ENCODE results near the gene ITGAD. TPM values are rescaled to one million over a fixed set of nuclear protein-coding genes. Genes with fewer than 3 reads are reported as not detected.

The ITGAD gene
- total and polyA plus RNA-seq, 2 donors (not counting 1 experiment from before 2014, with no cell fraction given), result 0.19 TPM; not detected in 1

- Histone ChIP-seq H3K36me3 (replicated peaks in 1 of 2; ENCODE audit: control extremely low read depth in 1 of 2, control insufficient read depth in 1 of 2, extremely low read depth in 1 of 2, insufficient read depth in 2 of 2, low read length in 1 of 2) (no peaks in the 10 kb centered on the region), H2AFZ (ENCODE audit: insufficient read depth, low read depth, low read length, poor library complexity, severe bottlenecking) (no peak overlapping the region), H3K4me3 (ENCODE audit: control extremely low read depth in 1 of 5, extremely low read depth in 1 of 5, insufficient read depth in 1 of 5, low read depth in 2 of 5, low read length in 4 of 5) (no peak overlapping the region), H4K20me1 (ENCODE audit: control insufficient read depth, insufficient read depth, low read length, poor library complexity, severe bottlenecking) (no peaks in the 10 kb centered on the region), H3K9me3 (ENCODE audit: control extremely low read depth in 1 of 3, control insufficient read depth in 2 of 3, insufficient read depth in 1 of 3, low read length in 2 of 3) (no peaks in the 10 kb centered on the region), H3K79me2 (ENCODE audit: control insufficient read depth, insufficient read depth, low read length) (no peaks in the 10 kb centered on the region), H3K4me2 (replicated peaks; ENCODE audit: low read depth, low read length, poor library complexity, severe bottlenecking) (peak overlapping the region; percentile 3), H3K27ac (ENCODE audit: low read length in 2 of 2) (peak overlapping the region in 1 of 2 donors; percentile 54), H3K4me1 (ENCODE audit: control insufficient read depth in 2 of 2, insufficient read depth in 2 of 2, low read length in 2 of 2) (peaks cover 27 to 61% of the 10 kb centered on the region in 2 donors), H3K27me3 (replicated peaks in 1 of 4; ENCODE audit: control extremely low read depth in 1 of 4, control insufficient read depth in 3 of 4, insufficient read depth in 4 of 4, low read length in 3 of 4) (no peaks in the 10 kb centered on the region), H3K9ac (ENCODE audit: low read length) (no peak overlapping the region)
- CTCF ChIA-PET, result no interaction called here
- H3K27me3 Mint-ChIP-seq, result no peaks in the 10 kb centered on the region
- DNase-seq (no peak), ATAC-seq (ENCODE audit: low read depth) (no peak)
- peak overlapping the region; percentile 54 for H3K27ac Mint-ChIP-seq
- no peak overlapping the region for H3K4me3 Mint-ChIP-seq
- TF ChIP-seq, protein P1, sequence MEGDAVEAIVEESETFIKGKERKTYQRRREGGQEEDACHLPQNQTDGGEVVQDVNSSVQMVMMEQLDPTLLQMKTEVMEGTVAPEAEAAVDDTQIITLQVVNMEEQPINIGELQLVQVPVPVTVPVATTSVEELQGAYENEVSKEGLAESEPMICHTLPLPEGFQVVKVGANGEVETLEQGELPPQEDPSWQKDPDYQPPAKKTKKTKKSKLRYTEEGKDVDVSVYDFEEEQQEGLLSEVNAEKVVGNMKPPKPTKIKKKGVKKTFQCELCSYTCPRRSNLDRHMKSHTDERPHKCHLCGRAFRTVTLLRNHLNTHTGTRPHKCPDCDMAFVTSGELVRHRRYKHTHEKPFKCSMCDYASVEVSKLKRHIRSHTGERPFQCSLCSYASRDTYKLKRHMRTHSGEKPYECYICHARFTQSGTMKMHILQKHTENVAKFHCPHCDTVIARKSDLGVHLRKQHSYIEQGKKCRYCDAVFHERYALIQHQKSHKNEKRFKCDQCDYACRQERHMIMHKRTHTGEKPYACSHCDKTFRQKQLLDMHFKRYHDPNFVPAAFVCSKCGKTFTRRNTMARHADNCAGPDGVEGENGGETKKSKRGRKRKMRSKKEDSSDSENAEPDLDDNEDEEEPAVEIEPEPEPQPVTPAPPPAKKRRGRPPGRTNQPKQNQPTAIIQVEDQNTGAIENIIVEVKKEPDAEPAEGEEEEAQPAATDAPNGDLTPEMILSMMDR (IDR thresholded peaks at IDR 0.05), result no peak
- TF ChIP-seq EZH2 (IDR thresholded peaks at IDR 0.05; ENCODE audit: borderline replicate concordance, insufficient read depth, low read depth, low read length, poor library complexity, severe bottlenecking), result no peak
- 100% methylated on average over 1 of the region's 5 CpGs for WGBS (ENCODE audit: insufficient coverage)
- H3K4me1 Mint-ChIP-seq, result peaks cover 67% of the 10 kb centered on the region
- POLR2A ChIA-PET, result no interaction called here
- intact Hi-C loops (cut with micrococcal nuclease), result loop anchor here (5.0 kb wide), 1 partner anchor 145 kb away; the partner anchor contains the start of gene PYCARD
- H3K9me3 Mint-ChIP-seq (ENCODE audit: insufficient read depth), result no peaks in the 10 kb centered on the region
Measured at GRCh38 chr16:31347445-31347844, 45.7 kb upstream of the ITGAD start.

DNA sequence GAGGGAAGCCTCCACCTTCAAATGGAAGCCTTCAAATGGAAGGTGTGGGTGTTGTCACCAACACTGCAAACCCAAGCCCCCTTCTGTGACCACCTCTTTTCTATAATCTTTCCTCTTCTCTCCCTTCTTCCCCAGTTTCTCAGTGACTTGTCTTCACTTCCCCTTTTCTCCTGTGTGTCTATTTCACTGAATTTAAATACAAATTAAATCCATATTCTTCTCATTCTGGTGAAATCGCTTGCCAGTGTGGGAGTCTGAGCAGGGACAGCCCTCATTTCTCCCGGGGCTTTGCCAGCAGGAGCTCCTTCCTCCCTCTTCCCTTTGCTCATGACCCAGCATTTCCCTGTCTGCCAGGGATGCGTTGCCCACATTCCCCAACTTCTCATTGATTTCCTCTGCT is 44.6 kb upstream of the ITGAD start:
- intact Hi-C loops (cut with micrococcal nuclease), result loop anchor here (5.0 kb wide), 1 partner anchor 146 kb away; the partner anchor contains the start of gene PYCARD

More for the DNA sequence above, 44.6 kb upstream of the ITGAD start:
- H3K27me3 ChIP-seq (replicated peaks in 1 of 4; ENCODE audit: control extremely low read depth in 1 of 4, control insufficient read depth in 3 of 4, insufficient read depth in 4 of 4, low read length in 3 of 4), result no peaks in the 10 kb centered on the region
- no peaks in the 10 kb centered on the region for H3K9me3 ChIP-seq (ENCODE audit: control extremely low read depth in 1 of 3, control insufficient read depth in 2 of 3, insufficient read depth in 1 of 3, low read length in 2 of 3)
- ATAC-seq (ENCODE audit: low read depth) (no peak), DNase-seq (peak; percentile 45)
- no peaks in the 10 kb centered on the region for H3K79me2 ChIP-seq (ENCODE audit: control insufficient read depth, insufficient read depth, low read length)
- Mint-ChIP-seq H3K9me3 (ENCODE audit: insufficient read depth) (no peaks in the 10 kb centered on the region), H3K4me1 (peaks cover 77% of the 10 kb centered on the region), H3K4me3 (peak overlapping the region; percentile 6), H3K27ac (peak overlapping the region; percentile 12), H3K27me3 (no peaks in the 10 kb centered on the region)
- no peaks in the 10 kb centered on the region for H3K36me3 ChIP-seq (replicated peaks in 1 of 2; ENCODE audit: control extremely low read depth in 1 of 2, control insufficient read depth in 1 of 2, extremely low read depth in 1 of 2, insufficient read depth in 2 of 2, low read length in 1 of 2)
- 21% methylated on average over 3 of the region's 3 CpGs for WGBS (ENCODE audit: insufficient coverage)
- POLR2A ChIA-PET, result no interaction called here
- H3K9ac ChIP-seq (ENCODE audit: low read length), result no peak overlapping the region
- H4K20me1 ChIP-seq (ENCODE audit: control insufficient read depth, insufficient read depth, low read length, poor library complexity, severe bottlenecking), result no peaks in the 10 kb centered on the region
- H3K4me1 ChIP-seq (ENCODE audit: control insufficient read depth in 2 of 2, insufficient read depth in 2 of 2, low read length in 2 of 2), result peaks cover 34 to 71% of the 10 kb centered on the region in 2 donors
- TF ChIP-seq, protein P1 (IDR thresholded peaks at IDR 0.05), result no peak
- TF ChIP-seq EZH2 (IDR thresholded peaks at IDR 0.05; ENCODE audit: borderline replicate concordance, insufficient read depth, low read depth, low read length, poor library complexity, severe bottlenecking), result no peak
- no peak overlapping the region for H3K4me3 ChIP-seq (ENCODE audit: control extremely low read depth in 1 of 5, extremely low read depth in 1 of 5, insufficient read depth in 1 of 5, low read depth in 2 of 5, low read length in 4 of 5)
- H2AFZ ChIP-seq (ENCODE audit: insufficient read depth, low read depth, low read length, poor library complexity, severe bottlenecking), result no peak overlapping the region
- CTCF ChIA-PET, result no interaction called here
- H3K4me2 ChIP-seq (replicated peaks; ENCODE audit: low read depth, low read length, poor library complexity, severe bottlenecking), result peak overlapping the region; percentile 10
- H3K27ac ChIP-seq (ENCODE audit: low read length in 2 of 2), result no peak overlapping the region
